ENCODE measurements around the gene EFR3B. TPM values are rescaled to one million over a fixed set of nuclear protein-coding genes. Genes with fewer than 3 reads are reported as not detected.

EFR3B gene
- total RNA-seq, 1 donor from 2014 or later = 11.3 TPM

- TF ChIP-seq CTCF (IDR thresholded peaks at IDR 0.05; ENCODE audit: unreplicated experiment) = no peak
- Mint-ChIP-seq H3K4me1 (ENCODE audit: unreplicated experiment) (peaks cover 11% of the 10 kb centered on the region), H3K4me3 (ENCODE audit: unreplicated experiment) (no peak overlapping the region), H3K9me3 (ENCODE audit: unreplicated experiment) (no peaks in the 10 kb centered on the region), H3K27ac (ENCODE audit: unreplicated experiment) (peak overlapping the region; percentile 44), H3K36me3 (ENCODE audit: low read depth, unreplicated experiment) (no peaks in the 10 kb centered on the region), H3K27me3 (ENCODE audit: unreplicated experiment) (peaks cover 10% of the 10 kb centered on the region)
- DNase-seq (ENCODE audit: low spot score) = no peak
These were observed 156.7 kb downstream of the EFR3B start for GRCh38 chr2:25198576-25198975.

- DNase-seq (ENCODE audit: low spot score) = no peak
- TF ChIP-seq CTCF (IDR thresholded peaks at IDR 0.05; ENCODE audit: unreplicated experiment) = peak; percentile 41
- peaks cover 11% of the 10 kb centered on the region for H3K4me1 Mint-ChIP-seq (ENCODE audit: unreplicated experiment)
- H3K36me3 Mint-ChIP-seq (ENCODE audit: low read depth, unreplicated experiment) = no peaks in the 10 kb centered on the region
- no peaks in the 10 kb centered on the region for H3K9me3 Mint-ChIP-seq (ENCODE audit: unreplicated experiment)
- no peak overlapping the region for H3K27ac Mint-ChIP-seq (ENCODE audit: unreplicated experiment)
- peaks cover 7% of the 10 kb centered on the region for H3K27me3 Mint-ChIP-seq (ENCODE audit: unreplicated experiment)
- no peak overlapping the region for H3K4me3 Mint-ChIP-seq (ENCODE audit: unreplicated experiment)
These were observed 159.4 kb downstream of the EFR3B start for GRCh38 chr2:25201265-25201664.

GRCh38 chr2:25201794-25202193 lies 159.9 kb downstream of the EFR3B start:
- H3K9me3 Mint-ChIP-seq (ENCODE audit: unreplicated experiment) = no peaks in the 10 kb centered on the region
- no peak for TF ChIP-seq CTCF (IDR thresholded peaks at IDR 0.05; ENCODE audit: unreplicated experiment)
- no peak overlapping the region for H3K27ac Mint-ChIP-seq (ENCODE audit: unreplicated experiment)
- H3K4me3 Mint-ChIP-seq (ENCODE audit: unreplicated experiment) = no peak overlapping the region
- peaks cover 11% of the 10 kb centered on the region for H3K4me1 Mint-ChIP-seq (ENCODE audit: unreplicated experiment)
- peaks cover 7% of the 10 kb centered on the region for H3K27me3 Mint-ChIP-seq (ENCODE audit: unreplicated experiment)
- no peaks in the 10 kb centered on the region for H3K36me3 Mint-ChIP-seq (ENCODE audit: low read depth, unreplicated experiment)
- DNase-seq (ENCODE audit: low spot score) = no peak

- no peaks in the 10 kb centered on the region for H3K9me3 Mint-ChIP-seq (ENCODE audit: unreplicated experiment)
- no peaks in the 10 kb centered on the region for H3K36me3 Mint-ChIP-seq (ENCODE audit: low read depth, unreplicated experiment)
- H3K4me1 Mint-ChIP-seq (ENCODE audit: unreplicated experiment) = peaks cover 11% of the 10 kb centered on the region
- DNase-seq (ENCODE audit: low spot score) = no peak
- H3K27me3 Mint-ChIP-seq (ENCODE audit: unreplicated experiment) = peaks cover 7% of the 10 kb centered on the region
- no peak overlapping the region for H3K4me3 Mint-ChIP-seq (ENCODE audit: unreplicated experiment)
- no peak overlapping the region for H3K27ac Mint-ChIP-seq (ENCODE audit: unreplicated experiment)
- no peak for TF ChIP-seq CTCF (IDR thresholded peaks at IDR 0.05; ENCODE audit: unreplicated experiment)
These were observed 160.4 kb downstream of the EFR3B start for GRCh38 chr2:25202275-25202674.

GRCh38 chr2:25204190-25204838 lies 162.4 kb downstream of the EFR3B start:
- no peak for DNase-seq (ENCODE audit: low spot score)
- no peaks in the 10 kb centered on the region for H3K4me1 Mint-ChIP-seq (ENCODE audit: unreplicated experiment)
- no peak overlapping the region for H3K4me3 Mint-ChIP-seq (ENCODE audit: unreplicated experiment)

More at GRCh38 chr2:25204190-25204838, 162.4 kb downstream of the EFR3B start:
- Mint-ChIP-seq H3K9me3 (ENCODE audit: unreplicated experiment) (no peaks in the 10 kb centered on the region), H3K27me3 (ENCODE audit: unreplicated experiment) (peaks cover 7% of the 10 kb centered on the region), H3K36me3 (ENCODE audit: low read depth, unreplicated experiment) (no peaks in the 10 kb centered on the region), H3K27ac (ENCODE audit: unreplicated experiment) (no peak overlapping the region)
- TF ChIP-seq CTCF (IDR thresholded peaks at IDR 0.05; ENCODE audit: unreplicated experiment) = no peak

Measured in endothelial cell (in vitro differentiated cells).